ENCODE measurements around the gene TKFC. TPM values are rescaled to one million over a fixed set of nuclear protein-coding genes. Genes with fewer than 3 reads are reported as not detected.

The TKFC gene
- total and polyA plus RNA-seq, 4 donors = 15.7 to 134 (median 53.4) TPM

DNA sequence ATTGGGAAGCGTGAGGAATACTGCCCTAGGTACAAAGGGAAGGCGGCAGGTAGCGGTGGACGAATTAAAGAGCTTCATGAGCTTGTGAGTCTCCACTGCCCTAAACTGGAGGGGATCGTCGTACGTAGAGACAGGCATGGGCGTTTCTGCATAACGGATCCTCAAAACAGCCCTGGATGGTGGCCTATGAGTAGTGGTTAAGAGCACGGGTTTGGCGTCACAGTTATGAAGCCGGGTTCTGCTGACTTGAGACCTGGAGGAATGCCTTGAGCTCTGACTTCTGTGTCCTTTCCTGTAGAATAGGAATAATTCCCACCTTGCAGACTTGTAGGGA, 29.5 kb downstream of the TKFC start:
- peak overlapping the region; percentile 98 for H3K27ac ChIP-seq (ENCODE audit: low read depth in 1 of 2, low read length in 2 of 2)
- TF ChIP-seq GABPA (IDR thresholded peaks at IDR 0.05 in 1 of 2, conservative IDR thresholded peaks at IDR 0.05 in 1 of 2) = peak in 1 of 2 donors; percentile 3
- no peak for TF ChIP-seq HNF4A (conservative IDR thresholded peaks at IDR 0.05)
- under 1% methylated on average over 12 of the region's 12 CpGs for WGBS
- peaks cover 6 to 23% (median 18%) of the 10 kb centered on the region in 4 donors for H3K36me3 ChIP-seq (ENCODE audit: control insufficient read depth in 4 of 4, insufficient read depth in 3 of 4, low read depth in 1 of 4, low read length in 3 of 4)
- H3K4me3 ChIP-seq (ENCODE audit: low read depth in 1 of 3, low read length in 3 of 3) = peak overlapping the region; percentile 82 to 92 (median 86)
- peak overlapping the region; percentile 94 to 96 for H3K9ac ChIP-seq (ENCODE audit: low read depth in 1 of 2, low read length in 2 of 2)
- no peaks in the 10 kb centered on the region for H3K9me3 ChIP-seq (ENCODE audit: control insufficient read depth in 4 of 4, low read length in 3 of 4)
- H3K27me3 ChIP-seq (ENCODE audit: control insufficient read depth in 4 of 4, insufficient read depth in 4 of 4, low read length in 3 of 4) = no peaks in the 10 kb centered on the region
- H3K4me1 ChIP-seq (ENCODE audit: control insufficient read depth in 4 of 4, insufficient read depth in 4 of 4, low read length in 3 of 4) = peaks cover 2 to 24% (median 16%) of the 10 kb centered on the region in 4 donors
- no peak for DNase-seq (ENCODE audit: low spot score)

- no peaks in the 10 kb centered on the region for H3K9me3 ChIP-seq (ENCODE audit: control insufficient read depth in 4 of 4, low read length in 3 of 4)
- no peaks in the 10 kb centered on the region for H3K27me3 ChIP-seq (ENCODE audit: control insufficient read depth in 4 of 4, insufficient read depth in 4 of 4, low read length in 3 of 4)
- WGBS = 91% methylated on average over 5 of the region's 5 CpGs
- DNase-seq (ENCODE audit: low spot score) = no peak
- TF ChIP-seq, protein P1, sequence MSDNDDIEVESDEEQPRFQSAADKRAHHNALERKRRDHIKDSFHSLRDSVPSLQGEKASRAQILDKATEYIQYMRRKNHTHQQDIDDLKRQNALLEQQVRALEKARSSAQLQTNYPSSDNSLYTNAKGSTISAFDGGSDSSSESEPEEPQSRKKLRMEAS (IDR thresholded peaks at IDR 0.05) = no peak
- TF ChIP-seq, protein P2, sequence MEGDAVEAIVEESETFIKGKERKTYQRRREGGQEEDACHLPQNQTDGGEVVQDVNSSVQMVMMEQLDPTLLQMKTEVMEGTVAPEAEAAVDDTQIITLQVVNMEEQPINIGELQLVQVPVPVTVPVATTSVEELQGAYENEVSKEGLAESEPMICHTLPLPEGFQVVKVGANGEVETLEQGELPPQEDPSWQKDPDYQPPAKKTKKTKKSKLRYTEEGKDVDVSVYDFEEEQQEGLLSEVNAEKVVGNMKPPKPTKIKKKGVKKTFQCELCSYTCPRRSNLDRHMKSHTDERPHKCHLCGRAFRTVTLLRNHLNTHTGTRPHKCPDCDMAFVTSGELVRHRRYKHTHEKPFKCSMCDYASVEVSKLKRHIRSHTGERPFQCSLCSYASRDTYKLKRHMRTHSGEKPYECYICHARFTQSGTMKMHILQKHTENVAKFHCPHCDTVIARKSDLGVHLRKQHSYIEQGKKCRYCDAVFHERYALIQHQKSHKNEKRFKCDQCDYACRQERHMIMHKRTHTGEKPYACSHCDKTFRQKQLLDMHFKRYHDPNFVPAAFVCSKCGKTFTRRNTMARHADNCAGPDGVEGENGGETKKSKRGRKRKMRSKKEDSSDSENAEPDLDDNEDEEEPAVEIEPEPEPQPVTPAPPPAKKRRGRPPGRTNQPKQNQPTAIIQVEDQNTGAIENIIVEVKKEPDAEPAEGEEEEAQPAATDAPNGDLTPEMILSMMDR (IDR thresholded peaks at IDR 0.05; ENCODE audit: low read depth, low read length, missing input control) = no peak
- TF ChIP-seq REST (IDR thresholded peaks at IDR 0.05) (no peak), YY1 (IDR thresholded peaks at IDR 0.05) (no peak), FOXA1 (IDR thresholded peaks at IDR 0.05) (no peak), TAF1 (conservative IDR thresholded peaks at IDR 0.05) (no peak), HNF4A (conservative IDR thresholded peaks at IDR 0.05) (no peak), EGR1 (IDR thresholded peaks at IDR 0.05; ENCODE audit: low read depth in 2 of 2) (no peak), FOXA2 (IDR thresholded peaks at IDR 0.05) (no peak), HNF4G (IDR thresholded peaks at IDR 0.05) (no peak), GABPA (IDR thresholded peaks at IDR 0.05 in 1 of 2, conservative IDR thresholded peaks at IDR 0.05 in 1 of 2) (no peak), RXRA (IDR thresholded peaks at IDR 0.05) (no peak), NR2F2 (IDR thresholded peaks at IDR 0.05) (no peak), SP1 (IDR thresholded peaks at IDR 0.05) (no peak), RAD21 (IDR thresholded peaks at IDR 0.05) (no peak), JUND (IDR thresholded peaks at IDR 0.05) (no peak)
- TF ChIP-seq, protein P3, sequence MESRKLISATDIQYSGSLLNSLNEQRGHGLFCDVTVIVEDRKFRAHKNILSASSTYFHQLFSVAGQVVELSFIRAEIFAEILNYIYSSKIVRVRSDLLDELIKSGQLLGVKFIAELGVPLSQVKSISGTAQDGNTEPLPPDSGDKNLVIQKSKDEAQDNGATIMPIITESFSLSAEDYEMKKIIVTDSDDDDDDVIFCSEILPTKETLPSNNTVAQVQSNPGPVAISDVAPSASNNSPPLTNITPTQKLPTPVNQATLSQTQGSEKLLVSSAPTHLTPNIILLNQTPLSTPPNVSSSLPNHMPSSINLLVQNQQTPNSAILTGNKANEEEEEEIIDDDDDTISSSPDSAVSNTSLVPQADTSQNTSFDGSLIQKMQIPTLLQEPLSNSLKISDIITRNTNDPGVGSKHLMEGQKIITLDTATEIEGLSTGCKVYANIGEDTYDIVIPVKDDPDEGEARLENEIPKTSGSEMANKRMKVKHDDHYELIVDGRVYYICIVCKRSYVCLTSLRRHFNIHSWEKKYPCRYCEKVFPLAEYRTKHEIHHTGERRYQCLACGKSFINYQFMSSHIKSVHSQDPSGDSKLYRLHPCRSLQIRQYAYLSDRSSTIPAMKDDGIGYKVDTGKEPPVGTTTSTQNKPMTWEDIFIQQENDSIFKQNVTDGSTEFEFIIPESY (IDR thresholded peaks at IDR 0.05) = no peak
- no peak overlapping the region for H3K9ac ChIP-seq (ENCODE audit: low read depth in 1 of 2, low read length in 2 of 2)
- H3K4me1 ChIP-seq (ENCODE audit: control insufficient read depth in 4 of 4, insufficient read depth in 4 of 4, low read length in 3 of 4) = peaks cover 8 to 31% (median 22%) of the 10 kb centered on the region in 4 donors
- H3K4me3 ChIP-seq (ENCODE audit: low read depth in 1 of 3, low read length in 3 of 3) = no peak overlapping the region
- H3K36me3 ChIP-seq (ENCODE audit: control insufficient read depth in 4 of 4, insufficient read depth in 3 of 4, low read depth in 1 of 4, low read length in 3 of 4) = peaks cover 8 to 34% (median 23%) of the 10 kb centered on the region in 4 donors
- H3K27ac ChIP-seq (ENCODE audit: low read depth in 1 of 2, low read length in 2 of 2) = no peak overlapping the region
Observed at GRCh38 chr11:61364012-61364675, 31.1 kb downstream of the TKFC start.
